Epithelial cell of prostate (primary cell): ENCODE measurements around the gene TTC7B.

Source experiments
- DNase-seq: peaks from one replicate; pipeline ENCODE4 v3.0.0-alpha.2; 2011; ENCODE audit warnings: low read depth, low spot score
- H3K27ac ChIP-seq: fragments of 450-650 bp; 2 replicates; pipeline ENCODE4 v1.5.1; 2017; ENCODE audit warnings: mild to moderate bottlenecking

Gene TTC7B

GRCh38 chr14:90629471-90629870 lies 186.8 kb downstream of the TTC7B start:
- H3K27ac ChIP-seq: no peak overlapping the region
- no peak for DNase-seq

- H3K27ac ChIP-seq: no peak overlapping the region
- DNase-seq: no peak
These were observed 187.4 kb downstream of the TTC7B start for GRCh38 chr14:90628825-90629224.

- DNase-seq: no peak
These were observed 188.8 kb downstream of the TTC7B start for GRCh38 chr14:90627478-90627877.

GRCh38 chr14:90626550-90626949 lies 189.7 kb downstream of the TTC7B start:
- no peak for DNase-seq
- H3K27ac ChIP-seq: no peak overlapping the region

More at GRCh38 chr14:90627478-90627877, 188.8 kb downstream of the TTC7B start:
- no peak overlapping the region for H3K27ac ChIP-seq

DNA sequence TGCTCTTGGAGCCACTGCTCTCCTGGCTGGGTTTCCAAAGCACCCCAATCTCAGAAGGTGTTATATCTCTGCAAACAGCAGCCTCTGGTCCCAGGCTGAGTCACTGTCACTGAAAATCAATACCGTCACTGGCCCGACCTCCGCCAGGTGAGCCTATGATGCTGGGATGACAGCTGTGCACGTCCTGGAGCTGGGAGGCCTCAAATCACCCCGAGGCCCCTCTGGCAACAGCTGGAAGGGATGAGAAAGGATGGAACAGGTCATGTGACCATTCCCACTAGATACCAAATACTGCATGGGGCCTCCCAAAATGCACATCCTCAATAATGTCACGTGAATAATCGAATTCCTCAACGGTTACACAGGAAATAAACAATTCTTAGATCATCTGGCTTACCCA lies 190.8 kb downstream of the TTC7B start:
- peak overlapping the region; percentile 70 for H3K27ac ChIP-seq
- DNase-seq: no peak

GRCh38 chr14:90624732-90625400 lies 191.4 kb downstream of the TTC7B start:
- H3K27ac ChIP-seq: peak overlapping the region; percentile 70

GRCh38 chr14:90624227-90624626 lies 192.0 kb downstream of the TTC7B start:
- peak; percentile 34 for DNase-seq
- H3K27ac ChIP-seq: peak overlapping the region; percentile 70

More at GRCh38 chr14:90624732-90625400, 191.4 kb downstream of the TTC7B start:
- DNase-seq: no peak

GRCh38 chr14:90621201-90621600 lies 195.0 kb downstream of the TTC7B start:
- H3K27ac ChIP-seq: no peak overlapping the region
- no peak for DNase-seq

GRCh38 chr14:90620568-90621077 lies 195.6 kb downstream of the TTC7B start:
- DNase-seq: no peak
- H3K27ac ChIP-seq: no peak overlapping the region

- DNase-seq: no peak
- H3K27ac ChIP-seq: no peak overlapping the region
These were observed 196.3 kb downstream of the TTC7B start for GRCh38 chr14:90619911-90620310.

DNA sequence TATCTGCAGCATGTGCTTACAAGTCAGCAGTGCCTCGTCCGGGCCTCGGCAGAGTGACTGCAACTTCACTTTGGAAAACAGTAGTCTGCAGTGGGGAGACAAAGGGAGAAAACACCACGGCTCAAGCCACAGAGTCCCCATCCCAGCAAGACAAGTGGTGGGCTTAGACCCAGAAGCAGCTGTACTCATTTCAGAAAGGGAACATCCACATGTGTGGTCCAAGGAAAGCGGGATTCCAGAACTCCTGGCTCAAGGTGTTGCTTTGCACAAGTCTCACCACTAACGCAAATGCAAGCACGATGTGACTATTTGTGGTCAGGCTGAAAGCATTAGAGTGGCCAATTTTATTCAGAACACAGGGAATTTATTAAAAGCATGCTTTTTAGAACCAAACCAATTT lies 198.3 kb downstream of the TTC7B start:
- no peak for DNase-seq
- no peak overlapping the region for H3K27ac ChIP-seq

- DNase-seq: no peak
- no peak overlapping the region for H3K27ac ChIP-seq
These were observed 199.3 kb downstream of the TTC7B start for GRCh38 chr14:90616881-90617280.

DNA sequence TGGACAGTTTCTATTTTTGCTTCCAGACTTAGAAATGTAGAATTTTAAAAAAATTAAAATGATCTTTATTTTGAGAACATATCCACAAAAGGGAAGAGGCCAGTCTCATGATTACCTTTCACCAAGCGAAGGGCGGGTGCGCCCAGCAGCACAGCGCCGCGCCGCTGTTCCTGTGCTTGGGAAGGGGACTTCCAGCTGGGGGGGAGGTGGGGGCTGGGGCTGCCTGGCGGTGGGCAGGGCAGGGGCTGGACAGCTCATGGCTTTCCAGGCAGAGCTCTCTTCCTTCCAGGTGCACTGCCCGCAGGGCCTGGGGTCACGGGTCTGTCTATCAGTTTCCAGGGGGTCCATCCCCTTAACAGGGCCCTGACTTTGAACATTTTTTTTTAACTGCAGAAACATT lies 199.9 kb downstream of the TTC7B start:
- no peak overlapping the region for H3K27ac ChIP-seq
- no peak for DNase-seq

GRCh38 chr14:90615517-90616060 lies 200.6 kb downstream of the TTC7B start:
- no peak for DNase-seq

GRCh38 chr14:90614696-90615516 lies 201.3 kb downstream of the TTC7B start:
- no peak for DNase-seq
- no peak overlapping the region for H3K27ac ChIP-seq

More at GRCh38 chr14:90615517-90616060, 200.6 kb downstream of the TTC7B start:
- no peak overlapping the region for H3K27ac ChIP-seq

DNA sequence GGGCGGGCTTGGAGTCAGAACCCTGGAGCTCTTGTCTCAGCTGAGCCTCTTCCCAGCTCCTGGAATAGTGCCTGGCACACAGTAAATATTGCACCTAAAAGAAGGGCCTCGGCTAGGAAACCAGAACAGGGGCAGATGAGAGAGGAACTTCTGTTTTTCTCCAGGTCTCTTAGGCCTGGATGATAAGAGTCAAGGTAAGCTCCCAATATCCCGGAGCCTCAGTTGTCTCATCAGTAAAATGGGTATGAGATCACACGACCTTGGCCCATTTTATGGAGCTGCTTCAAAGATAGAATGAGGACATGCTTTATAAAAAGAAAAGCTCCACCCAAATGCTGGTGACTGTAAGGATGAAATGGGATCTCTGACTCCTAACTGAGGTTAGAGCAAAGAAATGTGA lies 202.2 kb downstream of the TTC7B start:
- no peak for DNase-seq
- H3K27ac ChIP-seq: no peak overlapping the region

- DNase-seq: no peak
- H3K27ac ChIP-seq: no peak overlapping the region
These were observed 202.8 kb downstream of the TTC7B start for GRCh38 chr14:90613453-90613852.

DNA sequence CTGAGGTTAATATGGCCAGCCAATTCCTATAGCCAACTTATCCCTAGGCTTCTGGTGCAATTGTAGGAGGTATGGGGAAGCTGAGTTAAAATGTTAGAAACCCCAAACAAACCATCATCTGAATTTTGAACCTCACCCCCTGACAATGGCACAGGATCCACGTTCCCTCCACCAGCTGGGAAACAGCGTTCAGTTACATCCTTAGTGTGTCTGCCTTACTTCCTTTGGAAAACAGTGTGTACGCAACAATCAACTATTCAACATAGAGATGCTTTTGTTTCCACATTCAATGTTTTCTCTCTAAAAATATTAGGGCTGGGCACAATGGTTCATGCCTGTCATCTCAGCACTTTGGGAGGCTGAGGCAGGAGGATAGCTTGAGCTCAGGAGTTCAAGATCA lies 203.4 kb downstream of the TTC7B start:
- no peak for DNase-seq
- H3K27ac ChIP-seq: no peak overlapping the region

DNA sequence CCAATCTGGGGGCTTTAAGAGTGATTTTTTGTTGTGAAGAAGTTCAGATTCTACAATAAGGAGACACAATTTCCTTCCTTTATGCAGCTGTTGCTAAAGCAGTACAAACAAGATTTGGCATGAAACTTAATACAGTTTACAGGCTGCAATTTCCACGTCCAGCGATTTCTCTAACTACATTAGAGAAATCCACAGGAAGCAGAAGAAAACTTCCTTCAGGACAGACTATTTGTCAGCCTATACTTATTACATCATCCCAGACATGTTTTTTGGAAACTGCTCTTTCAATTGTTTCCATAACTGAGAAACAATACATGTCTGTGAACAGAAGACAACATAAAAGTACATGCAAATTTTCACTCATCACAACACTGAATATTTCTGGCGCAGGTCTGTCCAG lies 204.3 kb downstream of the TTC7B start:
- DNase-seq: no peak
- H3K27ac ChIP-seq: peak overlapping the region; percentile 3

DNA sequence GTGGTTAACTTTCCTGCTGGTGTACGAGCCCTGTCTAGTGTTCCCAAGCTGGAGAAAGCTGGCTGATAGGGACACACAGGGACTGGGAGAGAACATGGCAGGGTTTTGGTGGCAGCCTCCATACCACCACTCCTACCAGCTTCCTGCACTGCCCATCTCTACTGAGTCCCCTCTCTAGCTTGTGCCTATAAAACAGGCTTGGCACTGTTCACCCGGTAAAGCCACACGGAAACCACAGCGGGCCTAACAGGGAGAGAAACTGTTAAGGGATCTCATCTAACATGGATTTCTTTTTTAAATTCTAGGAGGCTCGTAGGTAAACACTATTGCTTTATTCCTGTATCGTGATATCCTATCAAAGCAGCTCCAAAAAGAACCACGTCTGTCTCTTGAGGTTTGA lies 204.7 kb downstream of the TTC7B start:
- no peak overlapping the region for H3K27ac ChIP-seq
- no peak for DNase-seq
